Upper lobe of left lung (tissue), 4 donors: ENCODE data around the gene GCGR.

Experiments
- CTCF ChIP-seq, 6 experiments: fragments of 450-650 bp in 4 of 6; fragments of 200-600 bp in 2 of 6; sonication (generic) in 2 of 6; IDR thresholded peaks; one replicate each; pipeline ENCODE4 v1.5.1; 2016 to 2019; ENCODE audit warnings: antibody characterized with exemption in 6 of 6
- EP300 ChIP-seq, 4 donors: sonication (generic); formaldehyde crosslinking; IDR thresholded peaks; one replicate each; pipeline ENCODE4 v1.5.1; 2017; ENCODE audit warnings: antibody characterized with exemption in 4 of 4, control low read depth in 2 of 4

- TF ChIP-seq CTCF (IDR thresholded peaks at IDR 0.05) (no peak), EP300 (IDR thresholded peaks at IDR 0.05) (no peak)
Observed at GRCh38 chr17:81845361-81845760, 41.4 kb downstream of the GCGR start.
